Neural cell (in vitro differentiated cells): ENCODE data around the gene CCDC127.

Source experiments
- EP300 ChIP-seq: fragments of 450-650 bp; conservative IDR thresholded peaks from 2 replicates; pipeline ENCODE4 v1.6.1; 2014; ENCODE audit warnings: antibody characterized with exemption, mild to moderate bottlenecking, moderate library complexity; ENCODE audit not compliant: poor library complexity, severe bottlenecking
- EZH2 ChIP-seq: fragments of 200-600, 300-800 bp; shearing (Covaris generic), sonication (generic); IDR thresholded peaks from 2 replicates; pipeline ENCODE4 v1.6.1; 2014; ENCODE audit warnings: antibody characterized with exemption, low read length, borderline replicate concordance, mild to moderate bottlenecking; ENCODE audit not compliant: insufficient read depth, poor library complexity, severe bottlenecking
- POLR2AphosphoS5 ChIP-seq: IDR thresholded peaks from 2 replicates; pipeline ENCODE4 v1.6.1; 2012
- RAD21 ChIP-seq: fragments of 450-650 bp; conservative IDR thresholded peaks from 2 replicates; pipeline ENCODE4 v1.6.1; 2014; ENCODE audit warnings: antibody characterized with exemption, mild to moderate bottlenecking, moderate library complexity
- TAF1 ChIP-seq: IDR thresholded peaks from 2 replicates; pipeline ENCODE4 v1.6.1; 2012; ENCODE audit warnings: low read depth
- TF ChIP-seq, protein P1 (sequence below): fragments of 450-650 bp; IDR thresholded peaks from 2 replicates; pipeline ENCODE4 v1.5.1; 2014; ENCODE audit warnings: antibody characterized with exemption, mild to moderate bottlenecking, moderate library complexity; ENCODE audit not compliant: poor library complexity, severe bottlenecking
- TF ChIP-seq, protein P2 (sequence below): IDR thresholded peaks from 2 replicates; pipeline ENCODE4 v1.6.1; 2012; ENCODE audit warnings: borderline replicate concordance

DNA sequence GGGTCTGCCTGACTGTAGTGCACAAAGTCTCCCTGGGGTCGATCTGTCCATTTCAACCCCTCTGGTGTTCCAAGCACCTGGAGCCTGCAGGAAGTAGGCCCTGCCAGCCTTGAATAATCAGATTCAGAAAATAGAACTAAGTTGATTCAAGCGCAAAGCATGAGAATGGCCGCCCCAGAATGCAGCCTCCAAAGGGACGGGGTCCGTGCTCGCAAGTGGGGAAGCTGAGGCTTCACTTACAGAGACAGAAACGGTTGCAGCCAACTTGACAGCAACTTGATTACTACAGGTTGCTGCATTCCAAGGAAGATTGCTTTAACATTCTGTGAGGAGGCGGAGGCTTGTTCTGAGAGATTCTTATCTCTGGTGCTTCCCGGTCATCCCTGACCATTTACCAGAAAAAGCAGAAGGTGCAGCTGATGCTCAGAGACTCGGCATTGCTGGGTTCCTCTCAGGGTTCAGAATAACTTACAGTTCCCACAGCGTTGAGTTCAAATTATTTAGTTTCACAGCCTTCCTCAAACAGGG is 41.6 kb downstream of the CCDC127 start:
- TF ChIP-seq, protein P1, sequence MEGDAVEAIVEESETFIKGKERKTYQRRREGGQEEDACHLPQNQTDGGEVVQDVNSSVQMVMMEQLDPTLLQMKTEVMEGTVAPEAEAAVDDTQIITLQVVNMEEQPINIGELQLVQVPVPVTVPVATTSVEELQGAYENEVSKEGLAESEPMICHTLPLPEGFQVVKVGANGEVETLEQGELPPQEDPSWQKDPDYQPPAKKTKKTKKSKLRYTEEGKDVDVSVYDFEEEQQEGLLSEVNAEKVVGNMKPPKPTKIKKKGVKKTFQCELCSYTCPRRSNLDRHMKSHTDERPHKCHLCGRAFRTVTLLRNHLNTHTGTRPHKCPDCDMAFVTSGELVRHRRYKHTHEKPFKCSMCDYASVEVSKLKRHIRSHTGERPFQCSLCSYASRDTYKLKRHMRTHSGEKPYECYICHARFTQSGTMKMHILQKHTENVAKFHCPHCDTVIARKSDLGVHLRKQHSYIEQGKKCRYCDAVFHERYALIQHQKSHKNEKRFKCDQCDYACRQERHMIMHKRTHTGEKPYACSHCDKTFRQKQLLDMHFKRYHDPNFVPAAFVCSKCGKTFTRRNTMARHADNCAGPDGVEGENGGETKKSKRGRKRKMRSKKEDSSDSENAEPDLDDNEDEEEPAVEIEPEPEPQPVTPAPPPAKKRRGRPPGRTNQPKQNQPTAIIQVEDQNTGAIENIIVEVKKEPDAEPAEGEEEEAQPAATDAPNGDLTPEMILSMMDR = no peak
- no peak for TF ChIP-seq EP300
- no peak for TF ChIP-seq POLR2AphosphoS5
- no peak for TF ChIP-seq TAF1
- TF ChIP-seq, protein P2, sequence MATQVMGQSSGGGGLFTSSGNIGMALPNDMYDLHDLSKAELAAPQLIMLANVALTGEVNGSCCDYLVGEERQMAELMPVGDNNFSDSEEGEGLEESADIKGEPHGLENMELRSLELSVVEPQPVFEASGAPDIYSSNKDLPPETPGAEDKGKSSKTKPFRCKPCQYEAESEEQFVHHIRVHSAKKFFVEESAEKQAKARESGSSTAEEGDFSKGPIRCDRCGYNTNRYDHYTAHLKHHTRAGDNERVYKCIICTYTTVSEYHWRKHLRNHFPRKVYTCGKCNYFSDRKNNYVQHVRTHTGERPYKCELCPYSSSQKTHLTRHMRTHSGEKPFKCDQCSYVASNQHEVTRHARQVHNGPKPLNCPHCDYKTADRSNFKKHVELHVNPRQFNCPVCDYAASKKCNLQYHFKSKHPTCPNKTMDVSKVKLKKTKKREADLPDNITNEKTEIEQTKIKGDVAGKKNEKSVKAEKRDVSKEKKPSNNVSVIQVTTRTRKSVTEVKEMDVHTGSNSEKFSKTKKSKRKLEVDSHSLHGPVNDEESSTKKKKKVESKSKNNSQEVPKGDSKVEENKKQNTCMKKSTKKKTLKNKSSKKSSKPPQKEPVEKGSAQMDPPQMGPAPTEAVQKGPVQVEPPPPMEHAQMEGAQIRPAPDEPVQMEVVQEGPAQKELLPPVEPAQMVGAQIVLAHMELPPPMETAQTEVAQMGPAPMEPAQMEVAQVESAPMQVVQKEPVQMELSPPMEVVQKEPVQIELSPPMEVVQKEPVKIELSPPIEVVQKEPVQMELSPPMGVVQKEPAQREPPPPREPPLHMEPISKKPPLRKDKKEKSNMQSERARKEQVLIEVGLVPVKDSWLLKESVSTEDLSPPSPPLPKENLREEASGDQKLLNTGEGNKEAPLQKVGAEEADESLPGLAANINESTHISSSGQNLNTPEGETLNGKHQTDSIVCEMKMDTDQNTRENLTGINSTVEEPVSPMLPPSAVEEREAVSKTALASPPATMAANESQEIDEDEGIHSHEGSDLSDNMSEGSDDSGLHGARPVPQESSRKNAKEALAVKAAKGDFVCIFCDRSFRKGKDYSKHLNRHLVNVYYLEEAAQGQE = no peak
- TF ChIP-seq EZH2 = no peak
- no peak for TF ChIP-seq RAD21
